Stimulated activated naive CD4-positive, alpha-beta T cell (primary cell): Measurements from ENCODE around the gene ATRNL1.

Source experiments
- DNase-seq, 6 experiments: peaks; one replicate each; lab custom pipeline; 2025; lab: John Stamatoyannopoulos, UW

ATRNL1 gene

DNA sequence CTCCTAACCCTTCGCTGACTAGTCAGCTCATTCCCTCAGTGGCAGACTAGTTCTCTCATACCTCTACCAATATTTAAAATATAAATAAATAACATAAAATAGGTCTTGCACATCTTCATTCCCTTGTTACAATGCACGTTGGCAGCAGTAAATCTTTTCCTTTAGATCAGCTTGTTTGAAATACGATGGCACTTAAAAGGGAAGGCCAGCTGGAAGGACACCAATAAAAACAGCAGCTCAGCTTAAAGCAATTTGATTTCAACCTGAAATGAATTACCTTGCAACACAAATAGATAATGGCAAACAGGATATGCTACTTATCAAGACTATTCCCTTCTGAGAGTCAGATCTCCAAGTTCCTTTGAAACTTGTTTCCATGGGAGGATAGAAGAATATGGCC lies 858.1 kb downstream of the ATRNL1 start:
- no peak for DNase-seq

DNA sequence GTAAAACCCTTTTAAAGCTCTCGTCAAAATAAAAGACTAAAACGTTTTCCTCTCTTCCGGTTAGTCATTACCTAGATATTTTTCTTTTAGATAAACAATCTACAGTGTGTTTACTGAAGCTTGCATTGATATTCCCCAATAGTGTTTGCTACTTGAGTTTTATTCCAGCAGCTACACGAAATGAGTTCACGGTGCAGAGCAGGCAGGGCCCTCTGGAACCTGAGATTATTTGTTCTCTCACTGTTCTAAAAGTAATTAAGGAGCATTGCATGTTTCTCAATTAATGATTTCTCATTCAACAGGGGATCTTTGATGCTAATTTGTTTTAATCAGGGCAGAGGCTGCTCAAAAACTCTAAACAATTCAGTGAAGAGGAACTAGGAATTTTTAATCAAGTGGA lies 860.1 kb downstream of the ATRNL1 start:
- DNase-seq, result no peak

DNA sequence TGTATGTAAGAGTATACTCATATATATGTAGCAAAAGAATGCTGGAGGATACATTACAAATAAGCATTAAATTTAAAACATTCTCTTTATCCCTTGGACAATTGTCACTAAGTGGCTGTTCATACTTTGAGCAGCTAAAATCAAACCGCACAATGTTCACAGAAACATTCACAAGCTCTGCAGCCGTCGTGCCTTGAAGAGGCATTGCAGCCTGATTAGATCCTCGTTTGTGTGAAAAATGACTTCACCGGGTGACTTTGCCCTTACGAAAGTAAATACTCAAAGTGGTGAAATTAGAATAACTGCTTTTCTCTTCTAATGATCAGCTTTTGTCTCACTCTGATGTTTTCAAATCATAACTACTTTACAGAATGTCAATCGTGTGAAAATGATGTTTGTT lies 860.8 kb downstream of the ATRNL1 start:
- no peak for DNase-seq

DNA sequence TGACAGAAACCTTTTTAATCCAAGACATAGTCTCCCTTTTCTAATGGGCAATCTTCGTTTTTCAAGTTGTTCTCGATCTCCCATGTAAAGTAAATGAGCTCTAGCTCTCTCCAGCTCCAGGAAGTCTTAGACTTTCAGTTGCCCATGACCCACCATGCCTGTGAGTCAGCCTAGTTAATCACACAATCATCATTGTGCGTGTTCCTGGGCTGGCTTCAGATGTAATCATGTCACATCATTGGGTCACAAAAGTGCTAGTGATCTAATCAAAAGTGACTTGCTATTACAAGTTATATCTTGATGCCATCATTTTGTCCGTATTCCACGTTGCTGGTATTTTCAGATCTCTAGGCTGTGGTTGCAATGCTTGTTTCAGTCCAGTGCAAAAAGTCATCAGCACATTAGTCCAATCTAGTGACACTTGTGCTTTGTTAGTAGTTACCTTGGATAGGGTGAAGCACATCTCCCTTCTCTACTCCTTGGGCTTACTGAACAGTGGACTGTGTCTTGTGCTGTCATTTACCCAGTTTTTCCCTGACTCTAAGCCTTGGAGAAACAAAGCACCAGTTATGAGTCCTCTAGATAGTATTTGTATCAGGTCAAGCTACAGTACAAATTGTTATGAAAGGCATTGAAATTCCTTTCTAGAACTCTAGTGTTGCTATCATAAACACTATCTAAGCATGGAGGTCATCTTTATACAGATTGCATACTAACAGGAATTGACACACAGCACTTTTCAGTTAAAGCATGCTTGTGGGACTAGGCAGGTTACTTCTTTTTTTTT lies 863.3 kb downstream of the ATRNL1 start:
- no peak for DNase-seq

DNA sequence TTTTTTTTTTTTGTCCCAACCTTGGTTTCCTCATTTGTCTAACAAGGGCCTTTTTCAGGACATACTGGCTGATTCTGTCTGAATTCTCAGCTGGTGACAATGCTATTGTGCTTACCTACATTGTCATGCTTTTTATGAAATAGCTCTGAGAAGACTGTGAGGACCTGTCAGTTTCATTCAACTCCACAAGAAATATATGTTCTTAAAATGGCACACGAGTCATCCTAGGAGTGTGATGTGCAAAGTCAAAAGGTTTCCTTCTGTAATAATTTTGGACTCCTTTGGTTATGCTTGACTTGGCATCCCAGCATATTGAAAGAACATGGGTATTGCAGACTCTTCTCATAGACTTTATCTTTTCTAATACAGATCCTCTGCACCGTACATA lies 863.8 kb downstream of the ATRNL1 start:
- no peak for DNase-seq

DNA sequence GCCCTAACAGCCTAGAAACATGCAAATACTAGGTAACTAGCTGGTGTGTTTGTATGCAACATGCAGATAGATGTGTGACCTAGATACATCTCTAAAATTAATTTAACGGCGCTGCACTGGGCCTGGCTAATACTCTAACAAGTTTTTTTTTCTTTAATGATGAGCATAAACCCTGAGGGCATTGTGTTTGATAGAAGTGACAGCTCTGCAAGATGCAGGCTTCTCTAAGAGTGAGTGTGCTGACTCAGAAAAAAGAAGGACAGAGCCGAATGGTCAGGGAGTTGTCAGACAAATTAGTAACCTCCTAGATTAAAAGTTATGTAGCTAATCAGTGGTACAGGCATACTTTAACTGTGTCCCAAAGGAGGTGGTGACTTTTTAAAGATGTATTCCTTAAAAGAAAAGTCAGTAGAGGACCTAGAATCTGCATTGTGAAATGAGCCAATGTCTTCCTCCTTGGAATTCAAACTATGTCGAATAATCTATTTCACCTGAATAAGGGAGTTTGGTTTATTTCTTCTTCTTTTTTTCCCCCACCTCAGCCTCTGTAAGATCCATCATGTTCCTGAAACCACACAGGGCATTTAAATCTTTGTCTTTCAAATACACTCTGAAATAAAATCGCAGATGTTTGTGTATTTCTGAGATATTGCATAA lies 864.7 kb downstream of the ATRNL1 start:
- DNase-seq, result no peak

DNA sequence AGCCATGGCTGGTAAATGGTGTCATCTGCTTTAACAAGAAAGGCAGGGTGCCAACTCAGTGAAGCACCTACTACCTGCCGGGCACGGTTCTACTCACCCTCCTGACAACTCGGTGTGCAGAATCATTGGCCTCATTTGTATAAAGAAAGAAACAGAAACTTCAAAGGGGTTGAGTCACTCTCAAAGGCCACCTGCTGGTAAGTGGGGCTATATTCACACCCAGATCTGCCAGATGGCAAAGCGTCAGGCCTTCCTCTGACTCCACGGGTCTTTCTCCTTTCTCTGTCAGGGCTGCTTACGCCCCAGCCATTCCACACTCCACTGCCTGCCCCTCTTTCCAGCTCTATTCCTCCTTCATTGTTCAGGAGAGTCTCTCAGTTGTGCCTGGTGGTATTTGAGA lies 870.7 kb downstream of the ATRNL1 start:
- DNase-seq, result no peak

DNA sequence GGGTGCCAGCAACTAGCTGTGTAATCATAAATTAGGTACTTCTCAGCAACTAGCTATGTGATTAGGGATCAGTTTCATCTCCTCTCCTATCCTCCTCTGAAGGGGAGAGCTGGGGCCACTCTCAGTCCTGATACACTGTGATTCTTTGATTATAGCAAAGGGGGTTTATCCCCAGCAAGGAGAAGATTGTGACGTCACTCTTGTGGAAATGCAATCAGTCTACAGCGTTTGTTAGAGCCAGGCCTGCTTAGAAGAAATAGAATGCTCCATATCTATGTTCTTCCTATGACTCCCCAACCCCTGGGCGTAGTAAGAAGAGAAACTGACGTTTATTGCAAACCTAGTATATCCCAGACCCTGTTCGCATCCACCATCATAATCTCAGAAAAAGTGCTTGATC lies 871.7 kb downstream of the ATRNL1 start:
- DNase-seq, result no peak

DNA sequence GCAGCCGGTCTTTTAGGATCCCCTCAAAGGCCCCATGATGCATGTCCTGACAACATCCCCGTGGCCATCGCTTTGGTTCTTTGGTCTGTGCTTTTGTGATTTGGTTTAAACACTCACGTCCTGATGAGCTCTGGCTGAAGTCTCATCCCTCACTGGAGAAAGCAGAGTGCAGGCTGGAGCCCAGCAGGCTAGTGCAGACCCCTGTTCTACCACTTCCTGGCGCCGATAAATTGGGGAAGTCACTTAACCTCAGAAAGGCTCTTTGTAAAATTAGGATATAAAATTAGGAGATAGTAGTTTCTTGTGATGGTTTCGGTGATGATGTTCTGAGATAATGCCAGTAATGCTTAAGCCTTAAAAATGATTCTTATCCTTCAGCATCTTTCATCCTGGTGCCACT lies 872.2 kb downstream of the ATRNL1 start:
- no peak for DNase-seq

DNA sequence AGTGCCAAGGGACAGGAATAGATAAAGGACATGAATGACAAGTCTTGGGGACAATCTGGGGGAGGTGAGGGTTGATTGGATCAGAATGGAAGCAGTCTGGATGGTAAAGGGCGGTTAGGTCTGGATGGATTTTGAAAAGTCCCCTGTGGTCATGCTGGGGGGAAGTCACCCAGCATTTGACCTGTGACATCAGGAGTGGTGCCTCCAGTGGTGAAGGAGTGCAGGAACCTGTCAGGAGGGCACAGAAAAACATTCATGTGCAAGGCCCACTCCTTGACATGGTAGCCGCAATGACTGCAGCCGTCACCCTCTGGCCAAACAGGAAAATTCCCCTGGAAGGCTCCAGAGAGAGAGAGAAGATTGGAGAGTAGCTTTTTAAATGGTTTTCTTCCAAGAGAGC lies 875.1 kb downstream of the ATRNL1 start:
- DNase-seq, result no peak

DNA sequence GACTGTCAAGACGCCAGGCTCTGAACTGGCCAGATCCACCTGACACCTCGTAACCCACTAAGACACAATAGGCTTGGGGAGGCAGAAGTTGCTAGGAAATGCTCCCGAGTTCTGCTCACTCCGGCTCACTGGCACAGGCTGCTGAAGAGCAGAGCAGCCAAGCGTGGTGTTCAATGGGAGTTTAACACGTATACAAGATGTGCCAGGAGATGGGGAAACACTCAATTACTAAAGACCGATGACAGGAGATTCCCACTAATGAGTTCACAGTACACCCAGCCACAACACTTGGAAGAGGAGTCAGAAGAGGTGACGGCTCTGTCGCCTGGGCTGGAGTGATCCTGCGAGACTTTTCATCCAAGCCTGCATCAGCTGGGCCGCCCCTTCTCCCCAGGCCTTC lies 876.4 kb downstream of the ATRNL1 start:
- no peak for DNase-seq

DNA sequence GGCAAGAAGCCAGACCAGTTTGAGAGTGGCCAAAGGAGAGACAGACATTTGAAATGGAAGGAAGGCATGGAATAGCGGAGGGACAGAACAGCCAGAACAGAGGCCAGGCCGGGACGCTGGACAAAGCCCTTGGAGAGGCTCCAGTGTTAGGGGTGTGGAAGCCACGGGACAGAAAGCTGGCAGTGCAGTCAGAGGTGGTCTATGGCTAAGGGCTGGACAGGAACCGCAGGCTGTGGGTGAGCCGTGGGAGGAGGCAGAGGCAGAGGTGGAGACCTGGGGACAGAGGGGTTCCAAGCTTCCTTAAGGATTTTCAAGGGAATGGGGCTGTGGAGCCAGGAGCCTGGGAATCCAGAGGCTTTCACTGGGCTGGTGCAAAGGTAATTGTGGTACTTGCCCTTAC lies 878.8 kb downstream of the ATRNL1 start:
- DNase-seq, result no peak

DNA sequence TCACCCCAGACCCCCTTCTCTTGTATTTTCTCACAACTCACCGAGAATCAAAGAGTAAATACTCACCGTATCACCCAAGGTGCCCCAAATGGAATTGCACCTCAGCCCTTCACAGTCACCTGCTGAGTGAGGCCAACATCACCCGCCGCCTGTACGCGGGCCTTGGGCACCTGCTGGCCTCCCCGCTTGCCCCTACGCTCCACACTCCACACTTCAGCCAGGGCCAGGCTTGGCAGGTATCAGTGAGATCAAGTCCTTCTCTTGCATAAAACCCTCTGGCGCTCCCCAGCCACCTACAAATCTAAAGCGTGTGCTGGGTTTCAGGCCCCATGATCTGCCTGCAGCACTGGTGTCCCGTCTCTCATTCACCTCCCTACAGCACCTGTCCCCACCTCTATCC lies 879.3 kb downstream of the ATRNL1 start:
- DNase-seq, result no peak

DNA sequence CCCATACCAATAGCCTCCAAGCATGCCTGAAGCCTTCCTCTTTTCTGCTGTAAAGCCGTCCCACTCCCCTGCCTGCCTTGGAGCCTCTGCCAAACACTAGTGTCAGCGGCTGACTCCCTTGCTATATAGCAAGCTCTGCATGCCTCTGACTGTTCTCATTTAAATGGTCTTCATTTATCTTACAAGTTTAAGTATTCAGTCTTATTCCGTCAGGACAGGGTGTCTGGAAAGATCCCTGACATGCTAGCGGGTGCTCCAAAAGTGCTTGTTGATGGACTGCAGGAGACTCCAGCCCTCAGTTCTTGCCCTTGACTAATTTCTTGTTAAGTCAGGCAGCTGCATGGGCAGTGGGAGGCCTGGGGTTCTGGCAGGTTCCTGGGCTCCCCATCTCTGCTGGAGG lies 881.2 kb downstream of the ATRNL1 start:
- DNase-seq, result no peak

DNA sequence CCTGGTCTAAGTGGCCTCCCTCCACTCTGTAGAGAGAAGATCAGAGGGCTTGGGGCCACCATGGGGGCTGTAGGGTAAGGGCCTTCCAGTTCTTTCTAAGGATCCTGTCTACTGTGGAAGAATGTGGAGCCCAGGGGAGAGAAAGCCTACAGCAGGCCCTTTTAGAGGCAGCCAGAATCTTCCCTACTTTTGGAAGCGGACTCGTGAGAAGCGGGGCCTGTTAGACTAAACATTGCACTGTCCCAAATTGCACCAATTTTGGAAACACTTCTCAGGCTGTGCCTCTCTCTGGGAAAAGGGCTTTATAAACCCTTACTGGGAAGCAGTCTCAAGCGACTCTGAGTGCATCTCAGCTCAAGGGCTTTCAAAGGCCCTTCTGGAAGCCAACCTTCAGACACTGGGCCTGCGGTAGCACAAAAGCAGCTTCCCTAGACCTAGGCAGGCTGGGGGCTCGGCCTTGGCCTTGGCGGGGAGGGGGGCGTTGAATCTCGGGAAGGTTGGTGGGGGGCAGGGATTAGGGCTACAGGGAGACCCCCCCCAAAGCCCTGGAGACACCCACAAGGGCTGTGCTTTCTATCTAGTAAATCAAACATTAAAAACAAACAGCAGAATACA lies 881.8 kb downstream of the ATRNL1 start:
- no peak for DNase-seq

DNA sequence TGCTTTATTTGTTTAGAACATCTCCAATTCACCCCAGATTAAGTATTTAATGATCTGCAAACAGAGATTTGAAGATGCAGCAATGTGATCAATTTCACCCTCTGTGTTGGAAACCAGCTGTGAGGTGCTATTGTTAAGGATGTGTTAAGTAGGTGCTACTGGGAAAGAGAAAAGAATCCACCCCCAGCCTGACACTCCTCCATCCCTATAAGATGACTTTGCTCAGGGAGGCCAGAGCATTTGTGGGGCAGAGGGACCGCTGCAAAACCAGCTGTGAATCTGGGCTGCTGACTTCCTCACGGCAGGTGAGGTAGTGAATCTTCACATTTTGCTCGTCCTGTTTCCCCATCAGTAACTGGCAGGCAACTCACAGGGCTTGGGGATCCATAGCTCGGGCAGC lies 882.3 kb downstream of the ATRNL1 start:
- no peak for DNase-seq

DNA sequence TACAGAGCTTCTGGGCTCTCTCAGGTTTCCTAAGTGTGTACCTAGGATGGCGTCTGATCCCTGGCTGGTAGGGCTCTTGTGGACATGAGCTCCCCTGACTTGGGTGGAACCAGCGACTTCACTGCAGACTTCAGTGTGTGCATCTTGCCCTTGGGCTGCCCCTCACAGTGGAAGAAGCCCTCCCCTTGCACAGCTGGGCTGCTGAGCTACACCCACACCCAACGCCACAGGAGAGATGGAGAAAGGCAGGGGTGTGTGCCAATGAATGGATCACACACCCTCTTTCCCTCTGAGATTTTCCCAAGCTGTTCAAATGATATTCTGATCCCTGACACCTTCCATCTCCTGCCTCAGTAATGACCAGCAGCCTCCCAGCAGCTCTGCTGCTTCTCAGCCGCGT lies 883.2 kb downstream of the ATRNL1 start:
- DNase-seq, result no peak

DNA sequence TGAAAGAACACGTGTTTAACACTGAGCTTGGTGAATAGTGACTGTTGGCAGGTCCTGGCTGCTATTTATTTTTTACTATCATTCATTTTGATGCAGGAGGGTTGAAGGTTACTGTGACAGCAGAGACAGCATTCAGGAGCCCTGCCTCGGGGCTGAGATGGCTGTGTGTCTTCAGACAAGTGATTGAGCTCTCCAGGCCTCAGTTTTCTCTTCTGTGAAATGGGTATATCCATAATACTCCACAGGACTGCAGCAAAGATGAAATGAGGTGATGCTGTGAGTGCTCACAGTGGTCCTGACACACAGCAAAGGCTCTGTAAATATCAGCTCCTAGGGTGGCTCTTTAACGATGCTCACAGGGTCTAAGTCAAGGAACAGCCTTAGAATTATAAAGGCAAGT lies 884.7 kb downstream of the ATRNL1 start:
- no peak for DNase-seq

DNA sequence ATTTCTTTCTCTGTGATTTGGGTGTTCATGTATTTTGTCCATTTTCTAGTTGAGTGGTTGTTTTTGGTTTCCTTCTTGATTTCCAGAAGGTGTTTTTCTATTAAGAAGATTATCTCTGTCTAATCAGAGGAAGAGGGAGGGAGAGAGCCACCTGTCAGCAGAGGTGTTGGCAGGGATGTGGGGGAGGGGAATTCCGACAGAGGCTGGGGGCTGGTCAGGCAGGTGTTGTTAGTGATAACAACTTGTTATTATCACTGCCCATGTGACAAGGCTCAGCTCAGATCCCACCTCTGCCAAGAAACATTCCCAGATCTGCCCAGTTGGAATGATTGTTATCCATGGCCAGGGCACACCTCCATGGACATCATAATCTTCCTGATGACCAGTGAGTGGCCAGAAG lies 886.4 kb downstream of the ATRNL1 start:
- no peak for DNase-seq

DNA sequence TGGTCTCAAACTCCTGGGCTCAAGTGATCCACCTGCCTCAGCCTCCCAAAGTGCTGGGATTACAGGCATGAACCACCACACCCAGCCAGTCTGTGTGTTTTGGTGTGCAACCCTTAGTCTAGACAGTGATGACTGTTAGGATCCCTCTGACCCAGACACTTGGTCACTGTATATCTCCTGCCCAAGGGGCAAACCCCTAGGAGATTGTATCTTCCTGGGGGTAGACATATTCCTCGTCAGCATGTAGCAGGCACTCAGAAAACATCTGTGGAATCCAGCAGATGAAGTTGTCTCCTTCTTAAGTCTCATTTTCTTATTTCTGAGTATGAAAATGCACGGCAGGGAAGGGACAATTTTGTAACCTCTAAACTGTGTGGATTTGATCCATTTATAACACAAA lies 887.3 kb downstream of the ATRNL1 start:
- DNase-seq, result no peak

DNA sequence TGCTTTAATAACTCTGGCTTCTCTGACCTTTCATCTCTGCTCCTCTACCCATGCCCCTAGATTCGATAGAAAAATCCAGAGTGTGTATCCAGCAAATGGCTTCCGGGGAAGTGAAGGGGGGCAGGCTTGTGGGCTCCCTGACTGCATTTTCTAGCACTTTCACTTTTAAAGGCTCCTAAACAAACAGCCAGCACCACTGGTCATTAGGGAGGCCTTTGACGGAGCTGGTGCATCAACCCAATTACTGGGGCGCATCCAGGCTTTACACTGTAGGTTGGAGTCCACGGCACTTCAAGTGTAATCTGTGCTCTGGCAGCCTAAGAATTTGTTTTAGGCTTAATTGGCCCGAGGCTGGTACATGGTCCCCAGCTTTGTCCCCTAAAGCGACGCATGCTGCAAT lies 887.9 kb downstream of the ATRNL1 start:
- DNase-seq, result no peak

DNA sequence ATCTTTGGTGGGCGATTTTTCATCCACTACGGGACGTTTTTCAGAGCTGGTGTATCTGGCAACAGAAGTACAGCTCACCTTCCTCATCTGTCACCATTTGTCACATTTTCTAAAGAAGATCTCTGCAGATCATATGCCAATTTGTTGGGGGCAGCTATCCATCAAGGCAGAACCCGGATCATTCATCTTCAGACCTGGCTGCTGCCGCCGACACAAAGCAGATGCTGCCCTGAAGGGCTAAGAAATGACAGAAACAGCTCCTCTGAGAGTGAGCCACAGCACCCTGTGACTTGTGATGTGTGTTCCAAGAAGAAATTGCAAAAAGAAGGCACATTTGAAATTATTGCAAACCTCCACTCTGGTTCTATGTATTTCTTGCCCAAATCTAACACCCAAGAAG lies 888.9 kb downstream of the ATRNL1 start:
- DNase-seq, result no peak

DNA sequence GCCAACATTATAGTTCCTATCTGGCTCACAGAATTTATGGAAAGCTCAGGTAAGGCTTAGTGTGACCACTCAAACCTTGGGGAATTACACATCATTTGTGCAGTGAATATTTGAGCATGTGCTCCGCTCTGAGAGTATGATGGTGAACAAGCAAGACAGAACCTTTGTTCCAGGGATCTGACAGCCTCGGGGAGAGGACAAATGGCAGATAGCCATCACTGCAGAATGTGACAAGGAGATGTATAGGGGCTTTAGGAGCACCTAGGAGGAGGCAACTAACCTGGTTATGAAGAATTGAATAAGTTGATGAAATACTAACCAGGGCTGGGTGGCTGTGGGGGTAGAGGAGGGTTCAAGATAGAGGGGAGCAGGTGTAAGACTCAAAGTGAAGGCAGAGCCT lies 889.4 kb downstream of the ATRNL1 start:
- no peak for DNase-seq

DNA sequence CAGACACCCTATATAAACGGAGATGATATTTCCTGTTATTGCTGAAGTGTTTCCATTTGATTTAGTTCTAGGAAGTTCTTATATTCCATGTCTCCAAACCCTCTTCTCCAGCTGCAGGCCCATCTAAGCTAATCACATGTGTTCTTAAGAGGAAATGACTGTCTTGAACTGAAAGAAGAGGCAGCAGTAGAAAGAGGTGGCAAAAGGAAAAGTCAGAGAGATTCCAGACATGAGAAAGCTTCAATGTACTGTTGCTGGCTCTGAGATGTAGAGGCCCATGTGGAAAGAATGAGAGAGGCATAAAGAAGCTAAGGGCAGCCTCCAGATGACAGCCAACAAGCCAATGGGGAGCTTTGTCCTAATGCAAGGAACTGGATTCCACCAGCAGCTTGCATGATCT lies 892.6 kb downstream of the ATRNL1 start:
- no peak for DNase-seq
